ACHN (cell line): ENCODE measurements around the gene RHBDD2.

ENCODE experiments used
- DNase-seq: peaks from one replicate; pipeline ENCODE4 v3.0.0-alpha.2; 2015
- in situ Hi-C: cut with HindIII; loops from 2 replicates; pipeline ENCODE4 v1.10.0; 2017; ENCODE audit warnings: low sequenced_read_pairs, low pct_ligation_motif_present, low pct_unique_long_range_greater_than_20kb

The RHBDD2 gene

DNA sequence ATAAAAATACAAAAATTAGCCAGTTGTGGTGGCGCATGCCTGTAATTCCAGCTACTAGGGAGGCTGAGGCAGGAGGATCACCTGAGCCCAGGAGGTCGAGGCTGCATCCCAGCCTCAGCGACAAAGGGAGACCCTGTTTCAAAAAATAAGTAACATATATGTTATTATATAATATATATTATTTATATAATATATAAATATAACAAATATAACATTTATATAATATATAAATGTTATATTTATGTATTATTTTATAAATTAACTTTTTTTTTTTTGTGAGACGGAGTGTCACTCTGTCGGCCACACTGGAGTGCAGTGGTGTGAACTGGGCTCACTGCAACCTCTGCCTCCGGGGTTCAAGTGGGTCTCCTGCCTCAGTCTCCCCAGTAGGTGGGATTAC lies 34.6 kb downstream of the RHBDD2 start:
- in situ Hi-C loops, result no loop called here
- DNase-seq, result no peak

DNA sequence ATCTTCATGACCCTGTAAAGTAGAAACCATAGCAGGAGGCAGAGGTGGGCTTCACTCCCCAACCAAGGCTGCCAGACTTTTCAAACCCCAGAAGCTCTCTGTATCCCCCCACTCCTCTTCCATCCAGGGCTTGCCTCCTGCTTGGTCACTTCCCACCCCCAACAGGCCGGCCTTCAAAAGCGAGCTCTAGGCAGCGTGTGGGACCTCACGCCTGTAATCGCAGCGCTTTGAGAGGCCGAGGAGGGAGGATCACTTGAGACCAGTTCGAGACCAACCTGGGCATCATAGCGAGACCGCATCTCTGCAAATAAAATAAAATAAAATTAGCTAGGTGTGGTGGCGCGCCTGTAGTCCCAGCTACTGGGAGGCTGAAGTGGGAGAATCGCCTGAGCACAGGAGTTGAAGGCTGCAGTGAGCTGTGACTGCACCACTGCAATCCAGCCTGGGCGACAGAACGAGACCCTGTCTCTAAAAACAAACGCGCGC lies 35.4 kb downstream of the RHBDD2 start:
- DNase-seq, result no peak
- in situ Hi-C loops, result no loop called here

DNA sequence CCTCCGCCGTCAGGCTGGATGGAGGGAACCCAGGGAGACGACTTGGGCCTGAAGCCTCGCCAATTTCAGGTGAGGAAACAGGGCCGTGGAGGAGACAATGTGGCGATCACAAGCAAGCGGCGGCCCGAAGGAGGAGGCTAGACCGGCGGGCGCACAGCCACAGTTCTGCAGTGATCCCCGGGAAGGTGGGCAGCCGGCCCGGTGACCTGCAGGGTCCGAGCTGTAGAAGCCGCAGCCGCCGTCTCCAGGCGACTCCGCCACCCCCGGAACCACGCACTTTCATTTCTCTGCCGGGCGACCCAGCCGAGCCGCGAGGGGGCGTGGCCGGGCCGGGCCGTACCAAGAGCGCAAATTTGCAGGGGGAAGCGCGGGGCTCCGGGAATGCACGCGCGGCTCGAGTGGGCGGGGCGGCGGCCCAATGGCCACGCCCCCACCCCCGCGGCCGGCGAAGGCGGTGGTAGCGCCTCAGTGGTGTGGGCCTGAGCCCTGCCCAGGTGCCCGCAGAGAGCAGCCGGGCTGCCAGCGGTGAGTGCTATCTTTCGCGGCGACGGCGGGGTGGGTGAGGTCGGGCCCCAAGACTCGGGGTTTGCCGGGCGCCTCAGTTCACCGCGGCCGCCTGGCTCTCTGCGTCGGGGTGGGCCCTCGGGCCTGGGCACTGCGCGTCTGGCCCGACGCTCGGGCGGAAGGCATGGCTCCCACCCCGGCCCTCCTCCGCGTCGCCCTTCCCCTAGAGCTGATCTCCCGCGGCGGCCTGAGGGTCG lies 36.0 kb downstream of the RHBDD2 start, which contains the start of gene POR:
TSS of gene POR (plus strand) at position 501 of the 761 bp plus-strand sequence. CDS start 38,847 bp downstream, outside the sequence.
- in situ Hi-C loops, result no loop called here

DNA sequence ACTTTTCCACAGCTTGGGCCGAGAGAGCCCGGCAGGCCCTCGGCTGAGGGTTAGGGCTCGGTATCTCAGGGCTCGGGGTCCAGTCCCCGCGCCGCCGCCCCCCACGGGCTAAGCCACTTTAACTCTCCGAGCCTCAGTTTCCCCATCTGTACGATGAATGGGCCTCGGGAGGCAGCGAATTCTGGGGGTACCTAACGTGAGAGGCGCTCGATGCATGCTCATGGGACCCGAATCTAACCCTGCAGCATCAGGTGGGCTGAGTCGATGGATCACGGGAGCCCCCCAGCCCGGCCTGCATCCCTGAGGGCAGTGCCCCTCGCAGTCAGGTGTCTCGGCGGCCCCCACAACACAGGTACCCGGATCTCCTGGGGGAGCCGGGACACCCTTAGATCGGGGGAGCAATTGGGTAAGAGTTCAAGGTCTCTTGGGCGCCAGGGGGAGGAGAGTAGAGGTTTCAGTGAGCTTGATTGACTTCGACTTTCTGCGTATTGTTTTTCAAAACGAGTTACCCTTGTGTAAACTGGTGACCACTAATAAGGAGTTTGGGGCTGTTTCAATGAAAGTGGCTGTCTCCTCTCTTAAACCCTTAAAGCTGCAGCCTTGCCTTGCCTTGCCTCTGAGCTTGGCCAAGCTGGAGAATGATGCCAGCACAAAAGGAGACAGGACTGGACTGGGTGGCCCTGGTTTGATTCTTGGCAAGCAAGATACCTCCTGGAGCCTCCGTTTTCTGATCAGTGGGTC lies 36.8 kb downstream of the RHBDD2 start:
- peak; percentile 16 for DNase-seq
- in situ Hi-C loops, result no loop called here

More for the DNA sequence above, 36.0 kb downstream of the RHBDD2 start, which contains the start of gene POR:
- peak; percentile 96 for DNase-seq

DNA sequence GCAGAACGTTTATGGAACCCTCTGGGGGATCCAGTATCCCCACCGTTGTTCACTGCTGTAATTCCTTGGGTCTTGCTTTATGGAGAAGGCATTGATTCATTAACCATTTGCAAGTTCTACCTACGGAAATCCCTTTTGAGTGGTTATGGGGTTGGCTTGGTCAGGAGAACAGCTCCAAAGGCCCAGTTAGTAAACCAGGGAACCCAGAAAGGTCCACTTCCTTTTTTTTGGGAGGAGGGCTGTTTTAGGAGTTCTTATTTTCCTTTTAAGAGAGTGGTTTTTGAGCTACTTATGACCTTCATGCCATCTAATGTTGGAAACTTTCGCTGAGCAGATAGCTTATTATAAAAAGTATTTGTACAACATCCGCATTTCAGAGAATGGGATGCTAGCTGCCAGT lies 37.4 kb downstream of the RHBDD2 start:
- no peak for DNase-seq
- in situ Hi-C loops, result no loop called here

DNA sequence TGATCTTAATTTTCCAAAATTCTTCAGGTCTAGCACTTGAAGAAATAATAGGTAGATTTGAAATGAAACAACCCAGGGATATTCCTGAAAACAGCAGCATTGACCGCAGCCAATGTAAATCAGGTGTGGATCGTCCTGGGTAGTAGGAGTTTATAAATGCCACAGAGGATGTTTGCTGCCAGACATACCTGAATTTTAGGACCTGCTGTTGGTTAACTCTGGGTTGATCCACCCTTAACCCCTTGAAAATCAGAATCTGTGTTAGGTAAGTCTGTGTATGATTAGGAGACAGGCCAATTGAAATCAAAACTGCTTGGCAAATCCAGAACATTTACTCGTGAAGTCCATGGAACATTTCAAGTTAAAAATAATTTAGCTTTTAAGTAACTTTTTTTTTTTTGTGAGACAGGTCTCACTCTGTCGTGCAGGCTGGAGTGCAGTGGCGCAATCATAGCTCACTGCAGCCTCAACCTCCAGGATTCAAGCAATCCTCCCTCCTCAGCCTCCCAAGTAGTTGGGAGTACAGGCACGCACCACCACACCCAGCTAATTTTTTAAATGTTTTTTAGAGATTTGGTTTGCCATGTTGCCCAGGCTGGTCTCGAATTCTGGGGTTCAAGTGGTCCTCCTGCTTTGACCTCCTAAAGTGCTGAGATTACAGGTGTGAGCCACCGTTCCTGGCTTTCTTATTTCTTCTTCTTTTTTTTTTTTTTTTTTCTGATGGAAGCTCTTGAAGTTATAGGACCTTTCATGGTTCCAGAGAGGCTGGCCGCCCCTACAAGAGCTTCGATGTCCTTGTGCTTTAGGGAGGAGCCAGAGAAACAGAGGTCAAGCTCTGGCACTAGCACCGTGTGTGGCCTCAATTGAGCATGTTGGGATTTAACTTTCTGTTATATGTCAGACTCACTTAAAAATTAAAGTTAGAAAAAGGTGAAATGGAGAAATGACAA lies 38.1 kb downstream of the RHBDD2 start:
- in situ Hi-C loops, result no loop called here
- DNase-seq, result no peak

DNA sequence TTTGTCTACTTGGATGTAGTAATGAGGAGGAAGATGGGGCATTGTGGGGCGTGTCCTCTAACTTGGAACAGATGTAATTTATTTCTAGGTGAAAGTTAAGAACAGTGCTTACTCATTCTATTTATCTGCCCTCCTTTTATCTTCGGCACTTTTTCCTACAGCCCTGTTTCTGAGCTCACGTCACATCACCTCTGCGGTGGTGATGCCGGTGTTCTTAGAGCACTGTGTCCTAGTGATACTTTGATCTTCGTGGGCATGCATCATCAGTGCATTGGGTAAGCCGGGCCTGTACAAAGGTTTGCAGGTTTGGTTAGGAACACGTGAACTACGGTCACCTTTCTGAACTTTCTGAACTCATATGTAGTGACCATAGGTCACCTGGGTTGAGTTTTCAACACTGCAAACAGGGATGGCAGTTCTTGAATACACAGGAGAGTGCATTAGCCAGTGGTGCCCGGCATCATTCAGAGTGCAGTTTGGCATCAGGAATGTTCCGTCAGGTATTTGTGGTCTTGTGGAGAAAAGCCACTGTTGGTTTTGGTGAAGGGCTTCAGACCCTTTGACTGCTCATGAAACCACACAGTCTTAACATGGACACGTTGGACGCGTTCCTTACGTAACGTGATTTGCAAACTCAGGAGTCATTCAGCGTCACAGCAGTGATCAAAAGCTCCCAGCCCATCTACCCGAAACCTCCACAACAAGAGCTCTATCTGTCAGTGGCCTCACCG lies 41.8 kb downstream of the RHBDD2 start:
- in situ Hi-C loops, result no loop called here
- DNase-seq, result no peak

DNA sequence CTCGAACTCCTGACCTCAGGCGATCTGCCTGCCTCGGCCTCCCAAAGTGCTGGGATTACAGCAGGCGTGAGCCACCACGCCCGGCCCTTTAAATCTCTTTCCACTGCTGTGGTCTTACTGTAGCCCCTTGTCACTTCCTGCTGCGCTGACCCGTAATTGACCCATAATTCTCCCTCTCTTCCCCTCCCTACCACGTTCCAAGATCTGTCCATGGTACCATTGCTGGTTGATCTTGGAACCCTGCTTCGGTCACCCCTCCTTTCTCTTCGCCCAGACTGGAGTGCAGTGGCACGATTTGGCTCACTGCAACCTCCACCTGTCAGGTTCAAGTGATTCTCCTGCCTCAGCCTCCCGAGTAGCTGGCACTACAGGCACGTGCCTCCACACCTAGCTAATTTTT lies 42.6 kb downstream of the RHBDD2 start:
- DNase-seq, result no peak
- in situ Hi-C loops, result no loop called here

DNA sequence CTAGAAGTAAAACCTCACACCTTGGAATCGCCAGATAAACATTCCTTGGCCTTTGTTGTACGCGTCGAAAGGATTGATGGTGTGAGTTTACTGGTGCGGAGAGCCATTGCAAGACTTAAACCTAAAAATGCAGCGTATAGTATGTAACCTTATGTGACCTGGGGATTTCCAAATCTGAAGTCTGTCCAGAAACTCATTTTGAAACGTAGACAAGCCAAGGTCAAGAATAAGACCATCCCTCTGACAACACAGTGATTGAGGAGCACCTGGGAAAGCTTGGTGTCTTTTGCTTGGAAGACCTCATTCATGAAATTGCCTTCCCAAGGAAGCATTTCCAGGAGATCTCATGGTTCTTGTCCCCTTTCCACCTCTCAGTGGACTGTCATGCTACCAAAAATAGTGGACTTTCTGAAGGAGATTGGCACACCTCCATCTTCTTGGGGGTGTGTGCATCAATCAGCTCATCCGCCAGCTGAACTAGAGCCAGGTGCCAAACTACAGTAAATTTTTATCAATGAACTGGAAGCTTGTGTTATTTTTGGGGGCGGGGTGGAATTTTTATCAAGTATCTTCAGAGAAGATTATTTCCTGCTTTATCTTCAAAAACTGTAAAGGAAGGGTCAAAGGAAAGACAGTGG lies 44.3 kb downstream of the RHBDD2 start:
- no peak for DNase-seq
- in situ Hi-C loops, result no loop called here

DNA sequence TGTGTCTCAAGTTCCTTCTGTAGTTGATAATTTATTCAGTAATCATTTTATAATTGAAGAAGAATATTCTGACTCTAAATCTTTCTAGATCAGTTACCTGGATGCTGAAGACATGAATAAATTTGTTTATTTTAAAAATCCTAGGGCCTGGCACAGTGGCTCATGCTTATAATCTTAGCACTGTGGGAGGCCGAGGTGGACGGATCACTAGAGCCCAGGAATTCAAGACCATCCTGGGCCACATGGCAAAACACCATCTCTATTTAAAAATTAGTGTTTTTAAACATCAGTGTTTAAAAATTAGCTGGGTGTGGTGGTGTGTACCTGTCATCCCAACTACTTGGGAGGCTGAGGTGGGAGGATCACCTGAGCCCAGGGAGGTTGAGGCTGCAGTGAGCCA lies 45.4 kb downstream of the RHBDD2 start:
- DNase-seq, result no peak
- in situ Hi-C loops, result no loop called here

DNA sequence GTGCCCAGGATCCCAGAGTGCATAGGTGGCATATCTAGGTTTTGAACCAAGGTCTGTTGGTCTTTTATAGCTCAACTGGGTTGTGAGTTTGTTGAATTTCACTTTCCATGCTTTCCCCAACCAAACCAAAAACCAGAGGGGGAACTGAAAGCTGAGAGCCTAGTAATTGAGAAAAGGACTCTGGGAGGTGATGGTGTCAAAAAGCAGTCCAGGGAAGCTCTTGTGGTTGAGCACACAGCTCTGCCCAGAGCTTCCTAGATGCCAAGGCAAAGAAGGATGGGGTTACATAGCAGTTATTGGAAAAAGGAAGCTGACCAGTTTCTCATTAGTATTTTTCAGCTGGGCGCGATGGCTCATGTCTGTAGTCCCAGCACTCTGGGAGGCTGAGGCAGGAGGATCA lies 46.1 kb downstream of the RHBDD2 start:
- DNase-seq, result no peak
- in situ Hi-C loops, result no loop called here

DNA sequence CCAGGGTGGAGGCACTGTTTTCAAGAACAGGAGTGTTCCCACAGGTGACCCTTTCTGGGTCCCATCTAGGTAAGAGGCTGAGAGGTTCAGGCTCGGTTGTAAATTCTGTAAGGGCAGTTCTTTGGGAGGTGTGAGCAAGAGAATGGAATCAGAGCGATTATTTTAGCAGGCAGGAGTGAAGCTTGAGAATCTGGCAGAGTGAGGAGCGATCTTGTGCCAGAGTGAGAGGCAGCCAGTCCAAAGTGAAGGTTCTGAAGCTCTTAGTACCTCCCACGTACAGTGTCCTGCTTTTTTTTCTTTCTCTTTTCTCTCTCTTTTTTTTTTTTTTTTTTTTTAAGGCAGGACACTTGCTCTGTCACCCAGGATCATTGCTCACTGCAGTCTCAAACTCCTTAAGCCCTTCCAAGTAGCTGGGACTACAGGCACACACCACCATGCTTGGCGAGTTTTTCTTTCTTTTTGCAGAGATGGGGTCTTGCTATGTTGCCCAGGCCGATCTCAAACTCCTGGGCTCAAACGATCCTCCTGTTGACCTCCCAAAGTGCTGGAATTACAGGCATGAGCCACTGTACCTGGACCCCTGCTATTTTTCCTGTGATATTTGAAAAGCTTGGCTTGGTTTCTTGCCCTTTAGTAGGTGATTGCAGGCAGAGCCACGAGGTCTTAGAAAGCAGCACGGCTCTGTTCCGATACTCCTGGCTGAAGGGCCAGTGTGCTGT lies 47.0 kb downstream of the RHBDD2 start:
- in situ Hi-C loops, result no loop called here
- no peak for DNase-seq

DNA sequence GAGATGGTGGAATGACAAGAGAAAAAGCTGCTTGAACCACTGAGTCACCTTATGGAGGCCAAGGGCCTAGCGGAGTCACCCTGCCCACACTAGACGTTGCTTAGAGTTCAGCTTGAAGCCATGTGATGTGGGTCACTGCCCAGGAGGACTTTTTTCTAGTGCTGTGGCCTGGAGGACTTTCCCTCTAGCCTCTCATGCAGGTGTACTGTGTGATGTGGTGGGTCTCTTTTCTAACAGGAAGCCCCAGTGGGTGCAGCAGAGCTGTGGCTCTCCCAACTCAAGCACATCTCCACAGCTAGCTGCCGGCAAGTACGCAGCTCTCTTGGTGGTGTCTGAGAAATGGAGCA lies 49.7 kb downstream of the RHBDD2 start:
- in situ Hi-C loops, result no loop called here
- DNase-seq, result no peak

DNA sequence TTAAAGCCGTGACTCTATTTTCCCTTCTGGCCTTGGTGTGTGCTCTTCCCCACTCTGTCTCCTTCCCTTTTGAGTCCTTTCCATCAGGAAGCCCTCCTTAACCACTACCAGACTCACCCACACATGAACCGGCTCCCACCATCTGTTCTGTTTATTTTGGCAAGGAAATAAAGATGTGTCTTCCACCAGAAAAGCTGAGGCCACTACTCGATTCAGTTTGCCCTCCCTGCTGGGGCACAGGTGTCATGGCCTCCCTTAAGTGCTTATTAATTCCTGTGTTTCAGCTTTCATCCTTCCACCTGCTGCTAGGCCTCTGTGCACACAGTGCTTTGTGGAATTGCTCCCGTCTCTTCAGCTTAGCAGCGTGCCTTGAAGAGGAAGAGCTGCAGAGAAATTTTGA lies 52.8 kb downstream of the RHBDD2 start:
- DNase-seq, result no peak
- in situ Hi-C loops, result no loop called here

DNA sequence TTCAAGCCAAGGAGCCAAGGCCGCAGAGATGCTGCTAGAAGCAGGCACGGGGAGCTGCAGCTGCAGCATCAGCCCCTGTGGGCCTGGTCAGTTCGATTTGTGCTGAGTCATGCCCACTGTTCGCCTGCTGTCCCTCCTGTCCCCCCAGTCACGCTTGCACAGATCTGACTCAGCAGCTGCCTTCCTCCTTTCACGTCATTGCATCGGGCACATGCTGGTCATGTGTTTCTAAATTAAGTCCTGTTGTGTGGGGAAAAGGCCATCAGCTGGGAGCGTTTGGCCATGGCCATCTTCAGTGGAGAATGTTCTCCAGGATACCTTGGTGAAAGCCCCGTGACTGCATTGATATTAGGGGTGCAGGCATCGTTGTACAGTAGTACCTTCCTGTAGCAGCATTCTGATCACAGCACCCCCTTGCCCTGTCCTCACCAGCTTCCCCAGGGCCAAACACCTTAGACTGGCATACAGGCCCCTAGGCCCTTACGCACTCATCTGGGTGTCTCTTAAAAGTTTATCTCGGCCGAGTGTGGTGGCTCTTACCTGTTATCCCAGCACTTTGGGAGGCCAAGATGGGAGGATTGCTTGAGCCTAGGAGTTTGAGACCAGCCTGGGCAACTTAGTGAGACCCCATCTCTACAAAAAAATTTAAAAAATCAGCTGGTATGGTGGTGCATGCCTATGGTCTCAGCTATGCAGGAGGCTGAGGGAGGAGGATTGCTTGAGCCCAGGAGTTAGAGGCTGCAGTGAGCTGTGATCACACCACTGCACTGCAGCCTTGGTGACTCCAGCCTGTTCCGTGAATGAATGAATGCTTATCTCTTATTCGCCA lies 59.3 kb downstream of the RHBDD2 start:
- peak; percentile 87 for DNase-seq
- in situ Hi-C loops, result no loop called here
